Neural progenitor cell (in vitro differentiated cells): ENCODE measurements around the gene MYO1E. TPM values are rescaled to one million over a fixed set of nuclear protein-coding genes. Genes with fewer than 3 reads are reported as not detected.

Source experiments
- DNase-seq: peaks from one replicate; pipeline ENCODE4 v3.0.0-alpha.2; 2016; ENCODE audit warnings: low spot score
- H2AFZ ChIP-seq: fragments of 200-600 bp; sonication (generic); replicated peaks from 2 replicates; pipeline ENCODE4 v1.6.1; 2016; ENCODE audit warnings: antibody characterized with exemption
- H3F3A ChIP-seq: fragments of 200-600 bp; sonication (generic); 2 replicates; pipeline ENCODE4 v1.6.1; 2016; ENCODE audit warnings: antibody characterized with exemption, low read depth
- H3K27ac ChIP-seq: fragments of 200-600 bp; sonication (generic); 2 replicates; pipeline ENCODE4 v1.5.1; 2016; ENCODE audit warnings: mild to moderate bottlenecking
- H3K27me3 ChIP-seq: fragments of 200-600 bp; sonication (generic); 2 replicates; pipeline ENCODE4 v1.6.1; 2016; ENCODE audit warnings: mild to moderate bottlenecking, moderate library complexity
- H3K36me3 ChIP-seq: fragments of 200-600 bp; sonication (generic); 2 replicates; pipeline ENCODE4 v1.5.1; 2016
- H3K4me1 ChIP-seq: fragments of 200-600 bp; sonication (generic); 2 replicates; pipeline ENCODE4 v1.6.1; 2016; ENCODE audit warnings: mixed run types
- H3K4me2 ChIP-seq: fragments of 200-600 bp; sonication (generic); 2 replicates; pipeline ENCODE4 v1.6.1; 2016
- H3K4me3 ChIP-seq: fragments of 200-600 bp; sonication (generic); 2 replicates; pipeline ENCODE4 v1.5.1; 2016
- H3K79me2 ChIP-seq: fragments of 200-600 bp; sonication (generic); 2 replicates; pipeline ENCODE4 v1.6.1; 2016; ENCODE audit warnings: low read depth
- H3K9ac ChIP-seq: fragments of 200-600 bp; sonication (generic); 2 replicates; pipeline ENCODE4 v1.6.1; 2016
- H3K9me3 ChIP-seq: fragments of 200-600 bp; sonication (generic); 2 replicates; pipeline ENCODE4 v1.5.1; 2016; ENCODE audit warnings: low read depth
- H4K20me1 ChIP-seq: fragments of 200-600 bp; sonication (generic); 2 replicates; pipeline ENCODE4 v1.6.1; 2016; ENCODE audit warnings: low read depth
- H3K27ac Mint-ChIP-seq: 3 replicates; pipeline ENCODE4 v1.8.0; 2021; ENCODE audit warnings: mixed read lengths
- H3K27me3 Mint-ChIP-seq: 2 replicates; pipeline ENCODE4 v1.8.0; 2022; ENCODE audit warnings: low read depth, mild to moderate bottlenecking, inconsistent platforms, moderate library complexity, mixed read lengths; ENCODE audit not compliant: insufficient read depth
- H3K36me3 Mint-ChIP-seq: 3 replicates; pipeline ENCODE4 v1.8.0; 2021; ENCODE audit warnings: mixed read lengths
- H3K4me1 Mint-ChIP-seq: 3 replicates; pipeline ENCODE4 v1.8.0; 2021; ENCODE audit warnings: mixed read lengths
- H3K4me3 Mint-ChIP-seq: 3 replicates; pipeline ENCODE4 v1.8.0; 2021; ENCODE audit warnings: mild to moderate bottlenecking, moderate library complexity, mixed read lengths
- H3K9me3 Mint-ChIP-seq: 3 replicates; pipeline ENCODE4 v1.8.0; 2020; ENCODE audit warnings: mixed read lengths
- EZH2 ChIP-seq: fragments of 200-600 bp; sonication (generic); IDR thresholded peaks from 2 replicates; pipeline ENCODE4 v1.6.1; 2017; ENCODE audit warnings: antibody characterized with exemption, mild to moderate bottlenecking, moderate library complexity
- EZH2phosphoT487 ChIP-seq: fragments of 200-600 bp; sonication (generic); IDR thresholded peaks from 2 replicates; pipeline ENCODE4 v1.6.1; 2017; ENCODE audit warnings: antibody characterized with exemption
- total RNA-seq: library from RNA; depleted of rRNA; stranded (reverse); fragments of >200 nt; gene quantifications from 2 replicates; pipeline ENCODE4 v1.2.3, GENCODE V29; 2015; ENCODE audit warnings: low replicate concordance
- TF ChIP-seq, protein P1 (sequence below): fragments of 200-600 bp; sonication (generic); IDR thresholded peaks from 2 replicates; pipeline ENCODE4 v1.5.1; 2017; ENCODE audit warnings: antibody characterized with exemption, mild to moderate bottlenecking

Gene MYO1E
- total RNA-seq, 1 donor from 2014 or later: 49.7 TPM

GRCh38 chr15:59306520-59307164, 66.0 kb downstream of the MYO1E start:
- Histone ChIP-seq H3K27ac (no peak overlapping the region), H3K27me3 (no peaks in the 10 kb centered on the region), H3K4me2 (no peak overlapping the region), H3K36me3 (no peaks in the 10 kb centered on the region), H3K4me1 (peaks cover 4% of the 10 kb centered on the region), H3K4me3 (no peak overlapping the region), H2AFZ (no peak overlapping the region), H3K79me2 (no peaks in the 10 kb centered on the region), H3K9me3 (no peaks in the 10 kb centered on the region), H4K20me1 (peaks cover 4% of the 10 kb centered on the region), H3K9ac (no peak overlapping the region), H3F3A (no peaks in the 10 kb centered on the region)
- H3K4me1 Mint-ChIP-seq: no peaks in the 10 kb centered on the region
- H3K27me3 Mint-ChIP-seq: no peaks in the 10 kb centered on the region
- H3K27ac Mint-ChIP-seq: no peak overlapping the region
- TF ChIP-seq, protein P1, sequence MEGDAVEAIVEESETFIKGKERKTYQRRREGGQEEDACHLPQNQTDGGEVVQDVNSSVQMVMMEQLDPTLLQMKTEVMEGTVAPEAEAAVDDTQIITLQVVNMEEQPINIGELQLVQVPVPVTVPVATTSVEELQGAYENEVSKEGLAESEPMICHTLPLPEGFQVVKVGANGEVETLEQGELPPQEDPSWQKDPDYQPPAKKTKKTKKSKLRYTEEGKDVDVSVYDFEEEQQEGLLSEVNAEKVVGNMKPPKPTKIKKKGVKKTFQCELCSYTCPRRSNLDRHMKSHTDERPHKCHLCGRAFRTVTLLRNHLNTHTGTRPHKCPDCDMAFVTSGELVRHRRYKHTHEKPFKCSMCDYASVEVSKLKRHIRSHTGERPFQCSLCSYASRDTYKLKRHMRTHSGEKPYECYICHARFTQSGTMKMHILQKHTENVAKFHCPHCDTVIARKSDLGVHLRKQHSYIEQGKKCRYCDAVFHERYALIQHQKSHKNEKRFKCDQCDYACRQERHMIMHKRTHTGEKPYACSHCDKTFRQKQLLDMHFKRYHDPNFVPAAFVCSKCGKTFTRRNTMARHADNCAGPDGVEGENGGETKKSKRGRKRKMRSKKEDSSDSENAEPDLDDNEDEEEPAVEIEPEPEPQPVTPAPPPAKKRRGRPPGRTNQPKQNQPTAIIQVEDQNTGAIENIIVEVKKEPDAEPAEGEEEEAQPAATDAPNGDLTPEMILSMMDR: no peak
- TF ChIP-seq EZH2phosphoT487 (no peak), EZH2 (no peak)
- DNase-seq: no peak
- H3K9me3 Mint-ChIP-seq: no peaks in the 10 kb centered on the region
- H3K4me3 Mint-ChIP-seq: no peak overlapping the region
- H3K36me3 Mint-ChIP-seq: no peaks in the 10 kb centered on the region

DNA sequence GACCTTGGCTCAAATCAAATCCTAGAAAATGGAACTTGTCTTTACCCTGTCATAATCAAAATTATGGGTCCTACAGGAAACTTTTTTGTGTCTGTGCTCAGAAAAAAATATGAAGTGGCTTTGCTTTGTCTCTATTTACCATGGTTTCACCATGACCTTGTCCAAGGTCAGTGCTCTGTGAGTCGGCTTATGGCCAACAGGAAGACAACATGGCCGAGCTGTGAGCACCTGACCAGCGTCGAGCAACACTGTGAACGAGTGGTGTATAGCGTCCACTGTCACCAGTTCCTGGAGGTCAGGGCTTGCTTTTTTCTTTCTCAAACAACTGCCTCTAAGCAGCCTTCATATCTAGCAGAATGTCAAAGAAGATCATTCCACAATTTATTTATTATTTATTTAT, 67.9 kb downstream of the MYO1E start:
- Histone ChIP-seq H3K4me2 (no peak overlapping the region), H3F3A (no peaks in the 10 kb centered on the region), H3K9me3 (no peaks in the 10 kb centered on the region), H3K36me3 (no peaks in the 10 kb centered on the region), H3K4me3 (no peak overlapping the region), H2AFZ (no peak overlapping the region), H3K27me3 (no peaks in the 10 kb centered on the region), H3K9ac (no peak overlapping the region), H3K79me2 (no peaks in the 10 kb centered on the region), H3K4me1 (peaks cover 10% of the 10 kb centered on the region), H3K27ac (no peak overlapping the region), H4K20me1 (peaks cover 7% of the 10 kb centered on the region)
- Mint-ChIP-seq H3K27me3 (no peaks in the 10 kb centered on the region), H3K4me3 (no peak overlapping the region), H3K27ac (no peak overlapping the region), H3K36me3 (no peaks in the 10 kb centered on the region), H3K9me3 (no peaks in the 10 kb centered on the region), H3K4me1 (peaks cover 4% of the 10 kb centered on the region)
- DNase-seq: no peak
- TF ChIP-seq, protein P1: no peak
- TF ChIP-seq EZH2: no peak
- TF ChIP-seq EZH2phosphoT487: no peak

DNA sequence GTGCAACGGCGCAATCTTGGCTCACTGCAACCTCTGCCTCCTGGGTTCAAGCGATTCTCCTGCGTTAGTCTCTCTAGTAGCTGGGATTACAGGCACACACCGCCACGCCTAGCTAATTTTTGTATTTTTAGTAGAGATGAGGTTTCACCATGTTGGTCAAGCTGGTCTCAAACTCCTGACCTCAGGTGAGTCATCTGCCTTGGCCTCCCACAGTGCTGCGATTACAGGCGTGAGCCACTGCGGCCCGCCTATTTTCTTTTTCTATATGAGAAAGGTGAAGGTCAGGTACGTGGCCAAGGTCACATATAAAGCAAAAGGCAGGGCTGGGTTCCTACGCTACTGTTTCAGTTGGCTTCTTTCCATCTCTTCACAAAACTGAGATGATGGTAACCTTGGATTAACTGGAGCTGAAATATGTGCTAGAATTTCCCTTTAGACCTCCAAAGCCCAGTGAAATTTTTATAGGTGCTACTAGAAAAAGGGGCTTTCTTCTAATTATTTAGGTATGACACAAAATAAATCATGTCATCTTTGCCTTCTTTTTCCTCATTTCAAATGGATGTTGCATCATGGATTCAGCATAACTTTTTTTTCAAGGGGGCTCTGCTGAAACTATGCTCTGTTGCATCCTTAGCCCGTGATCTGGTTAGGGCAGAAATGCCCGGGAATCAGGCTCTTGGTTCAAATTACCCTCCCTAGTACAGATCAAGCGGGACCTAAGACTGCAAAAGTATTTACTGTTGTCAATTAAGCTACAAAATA, 68.5 kb downstream of the MYO1E start:
- no peak for DNase-seq
- Mint-ChIP-seq H3K4me3 (no peak overlapping the region), H3K9me3 (no peaks in the 10 kb centered on the region), H3K27me3 (no peaks in the 10 kb centered on the region), H3K36me3 (no peaks in the 10 kb centered on the region), H3K27ac (no peak overlapping the region), H3K4me1 (peaks cover 4% of the 10 kb centered on the region)
- no peak overlapping the region for H3K4me2 ChIP-seq
- no peaks in the 10 kb centered on the region for H3K36me3 ChIP-seq
- no peak overlapping the region for H2AFZ ChIP-seq
- H3K4me1 ChIP-seq: peaks cover 10% of the 10 kb centered on the region
- TF ChIP-seq, protein P1: no peak
- TF ChIP-seq EZH2 (no peak), EZH2phosphoT487 (no peak)
- no peaks in the 10 kb centered on the region for H3K27me3 ChIP-seq
- H3K79me2 ChIP-seq: no peaks in the 10 kb centered on the region
- H3K4me3 ChIP-seq: no peak overlapping the region
- peaks cover 7% of the 10 kb centered on the region for H4K20me1 ChIP-seq
- H3K9ac ChIP-seq: no peak overlapping the region
- H3K9me3 ChIP-seq: no peaks in the 10 kb centered on the region
- H3F3A ChIP-seq: no peaks in the 10 kb centered on the region
- no peak overlapping the region for H3K27ac ChIP-seq
